Measurements from ENCODE around the gene CNNM3.

CNNM3 gene

GRCh38 chr2:96844405-96844808 lies 28.3 kb downstream of the CNNM3 start:
- no peak overlapping the region for H3K27ac ChIP-seq
- no peak for TF ChIP-seq ZFX (IDR thresholded peaks at IDR 0.05; ENCODE audit: borderline replicate concordance)
- TF ChIP-seq CTCF (IDR thresholded peaks at IDR 0.05), result no peak

- no peak overlapping the region for H3K27ac ChIP-seq
- TF ChIP-seq CTCF (IDR thresholded peaks at IDR 0.05), result no peak
- no peak for TF ChIP-seq ZFX (IDR thresholded peaks at IDR 0.05; ENCODE audit: borderline replicate concordance)
Measured at GRCh38 chr2:96846825-96847224, 30.8 kb downstream of the CNNM3 start.

- TF ChIP-seq ZFX (IDR thresholded peaks at IDR 0.05; ENCODE audit: borderline replicate concordance), result no peak
- TF ChIP-seq CTCF (IDR thresholded peaks at IDR 0.05), result no peak
- no peak overlapping the region for H3K27ac ChIP-seq
Measured at GRCh38 chr2:96847586-96847985, 31.5 kb downstream of the CNNM3 start.

GRCh38 chr2:96848264-96848663 lies 32.2 kb downstream of the CNNM3 start:
- H3K27ac ChIP-seq, result no peak overlapping the region
- TF ChIP-seq CTCF (IDR thresholded peaks at IDR 0.05) (no peak), ZFX (IDR thresholded peaks at IDR 0.05; ENCODE audit: borderline replicate concordance) (no peak)

- H3K27ac ChIP-seq, result no peak overlapping the region
- TF ChIP-seq ZFX (IDR thresholded peaks at IDR 0.05; ENCODE audit: borderline replicate concordance) (no peak), CTCF (IDR thresholded peaks at IDR 0.05) (no peak)
Measured at GRCh38 chr2:96852667-96853066, 36.6 kb downstream of the CNNM3 start.

- no peak for TF ChIP-seq ZFX (IDR thresholded peaks at IDR 0.05; ENCODE audit: borderline replicate concordance)
- no peak for TF ChIP-seq CTCF (IDR thresholded peaks at IDR 0.05)
- H3K27ac ChIP-seq, result no peak overlapping the region
Measured at GRCh38 chr2:96853321-96853720, 37.3 kb downstream of the CNNM3 start.

- TF ChIP-seq CTCF (IDR thresholded peaks at IDR 0.05) (no peak), ZFX (IDR thresholded peaks at IDR 0.05; ENCODE audit: borderline replicate concordance) (no peak)
- peak overlapping the region; percentile 82 for H3K27ac ChIP-seq
Measured at GRCh38 chr2:96856776-96857666, 41.0 kb downstream of the CNNM3 start.
